Endothelial cell of umbilical vein (primary cell): ENCODE data around the gene TTF2. TPM values are rescaled to one million over a fixed set of nuclear protein-coding genes. Genes with fewer than 3 reads are reported as not detected.
A peak's percentile ranks its signal among the peaks of the same experiment; 100 is the strongest.

Experiments used
- BruUV-seq: library from RNA; stranded (reverse); fragments of 400-500 nt; replicated peaks from 2 replicates; lab custom pipeline; 2021; lab: Mats Ljungman, UMichigan
- CTCF ChIA-PET: fragments of 300-600, 350-600 bp; sonication (Branson Sonifier 250); formaldehyde crosslinking; loops from one replicate; lab custom pipeline; 2021; ENCODE audit warnings: antibody characterized with exemption, inconsistent platforms; lab: Charles Lee
- POLR2A ChIA-PET: fragments of 300-600, 350-600 bp; sonication (Branson Sonifier 250); formaldehyde crosslinking; loops from one replicate; lab custom pipeline; 2021; ENCODE audit warnings: antibody characterized with exemption, inconsistent platforms; lab: Charles Lee
- DNase-seq: peaks from one replicate; pipeline ENCODE4 v3.0.0-alpha.2; 2011; ENCODE audit warnings: low read depth, low spot score
- FAIRE-seq: peaks from 2 replicates; lab custom pipeline; 2011; peaks lifted over from hg19 to GRCh38; lab: Jason Lieb, UNC
- H2AFZ ChIP-seq: 2 replicates; pipeline ENCODE4 v1.6.0; 2012; ENCODE audit warnings: low read depth, low read length, control low read depth, inconsistent platforms
- H3K27ac ChIP-seq: 2 replicates; pipeline ENCODE4 v1.5.1; 2011; ENCODE audit warnings: low read depth, mild to moderate bottlenecking, control low read depth, low read length, moderate library complexity; ENCODE audit not compliant: insufficient read depth
- H3K27me3 ChIP-seq, 2 experiments: 2 replicates each; pipeline versions ENCODE4 v1.6.0 to v1.6.1; 2011; ENCODE audit warnings: low read length in 2 of 2, mixed read lengths in 1 of 2; ENCODE audit not compliant: control insufficient read depth in 2 of 2, insufficient read depth in 2 of 2
- H3K36me3 ChIP-seq, 2 experiments: 2 replicates in 1 of 2; 3 replicates in 1 of 2; pipeline ENCODE4 v1.5.1; 2011; ENCODE audit warnings: low read length in 2 of 2, mild to moderate bottlenecking in 1 of 2, moderate library complexity in 1 of 2; ENCODE audit not compliant: control insufficient read depth in 2 of 2, insufficient read depth in 2 of 2; ENCODE audit errors: extremely low read depth in 1 of 2
- H3K4me1 ChIP-seq: 3 replicates; pipeline ENCODE4 v1.5.1; 2011; ENCODE audit warnings: mild to moderate bottlenecking, low read length; ENCODE audit not compliant: control insufficient read depth, insufficient read depth; ENCODE audit errors: extremely low read depth
- H3K4me2 ChIP-seq: 2 replicates; pipeline ENCODE4 v1.6.1; 2011; ENCODE audit warnings: low read length, control low read depth, mixed read lengths; ENCODE audit not compliant: insufficient read depth
- H3K4me3 ChIP-seq, 3 experiments: fragments of 200-600 bp in 1 of 3; sonication (generic), shearing (Covaris generic) in 1 of 3; replicated peaks in 1 of 3; 2 replicates each; pipeline ENCODE4 v1.5.1; 2011 to 2016; ENCODE audit warnings: control low read depth in 3 of 3, low read length in 3 of 3, mild to moderate bottlenecking in 2 of 3, inconsistent platforms in 1 of 3, low read depth in 1 of 3, moderate library complexity in 1 of 3; ENCODE audit not compliant: insufficient read depth in 1 of 3
- H3K79me2 ChIP-seq: 2 replicates; pipeline ENCODE4 v1.6.0; 2012; ENCODE audit warnings: low read length, inconsistent platforms; ENCODE audit not compliant: control insufficient read depth, insufficient read depth
- H3K9ac ChIP-seq: replicated peaks from 2 replicates; pipeline ENCODE3; 2011; ENCODE audit warnings: low read length, control low read depth; ENCODE audit not compliant: insufficient read depth; ENCODE audit errors: extremely low read depth
- H3K9me1 ChIP-seq: replicated peaks from 3 replicates; pipeline ENCODE4 v1.6.0; 2011; ENCODE audit warnings: mild to moderate bottlenecking, low read length; ENCODE audit not compliant: control insufficient read depth, insufficient read depth; ENCODE audit errors: extremely low read depth
- H3K9me3 ChIP-seq: replicated peaks from 2 replicates; pipeline ENCODE4 v1.5.1; 2012; ENCODE audit warnings: low read length, inconsistent platforms; ENCODE audit not compliant: control insufficient read depth, insufficient read depth
- H4K20me1 ChIP-seq: replicated peaks from 2 replicates; pipeline ENCODE3; 2011; ENCODE audit warnings: mild to moderate bottlenecking, low read length; ENCODE audit not compliant: control insufficient read depth, insufficient read depth; ENCODE audit errors: extremely low read depth
- CTCF ChIP-seq, 2 donors: IDR thresholded peaks; 1 replicate in 1 of 2; 2 replicates in 1 of 2; pipeline ENCODE4 v1.5.1; 2011; ENCODE audit warnings: low read length in 2 of 2, mild to moderate bottlenecking in 2 of 2, moderate library complexity in 2 of 2, control low read depth in 1 of 2, inconsistent platforms in 1 of 2, low read depth in 1 of 2; ENCODE audit not compliant: insufficient read depth in 1 of 2; ENCODE audit errors: extremely low read depth in 1 of 2
- EZH2 ChIP-seq: IDR thresholded peaks from 2 replicates; pipeline ENCODE4 v1.6.1; 2012; ENCODE audit warnings: borderline replicate concordance, low read depth, mild to moderate bottlenecking, moderate library complexity, low read length, inconsistent platforms; ENCODE audit not compliant: severe bottlenecking
- FOS ChIP-seq: IDR thresholded peaks from 2 replicates; pipeline ENCODE4 v1.6.1; 2011; ENCODE audit warnings: mild to moderate bottlenecking, low read length, moderate library complexity, borderline replicate concordance; ENCODE audit not compliant: insufficient read depth
- GATA2 ChIP-seq: IDR thresholded peaks from 2 replicates; pipeline ENCODE4 v1.7.0; 2011; ENCODE audit warnings: low read depth, mild to moderate bottlenecking, moderate library complexity, mixed read lengths, low read length; ENCODE audit not compliant: insufficient read length, insufficient read depth
- JUN ChIP-seq: IDR thresholded peaks from 2 replicates; pipeline ENCODE4 v1.6.1; 2011; ENCODE audit warnings: borderline replicate concordance, low read depth; ENCODE audit not compliant: insufficient read length, insufficient read depth
- MYC ChIP-seq: IDR thresholded peaks from one replicate; pipeline ENCODE4 v1.6.1; 2011; ENCODE audit warnings: mild to moderate bottlenecking, low read depth, low read length
- POLR2A ChIP-seq: IDR thresholded peaks from 2 replicates; pipeline ENCODE4 v1.6.1; 2012; ENCODE audit warnings: low read depth, mild to moderate bottlenecking, control low read depth, low read length
- POLR2AphosphoS5 ChIP-seq: IDR thresholded peaks from 2 replicates; pipeline ENCODE4 v1.6.1; 2012; ENCODE audit warnings: low read depth, mild to moderate bottlenecking, control low read depth, low read length, moderate library complexity; ENCODE audit not compliant: insufficient read depth
- dilution Hi-C: fragments of 300-500 bp; cut with MboI; formaldehyde crosslinking; loops from one replicate; pipeline ENCODE4 v1.15.0; 2019; ENCODE audit warnings: low sequenced_read_pairs; ENCODE audit not compliant: extremely low pct_ligation_motif_present
- intact Hi-C: fragments of 100-400 bp; cut with micrococcal nuclease; formaldehyde crosslinking; loops from one replicate; pipeline ENCODE4 v1.10.0; 2022
- polyA plus RNA-seq, 4 experiments: library from polyadenylated mRNA; depleted of rRNA in 3 of 4; stranded (reverse) in 3 of 4; unstranded in 1 of 4; fragments of >200 nt; gene quantifications; 2 replicates each; pipeline versions ENCODE4 v1.2.1 to v1.2.3, GENCODE V29; 2011 to 2012; ENCODE audit warnings: missing spikeins in 1 of 4
- total RNA-seq: library from RNA; stranded (reverse); gene quantifications from 2 replicates; pipeline ENCODE4 v1.2.3, GENCODE V29; 2021
- TF ChIP-seq, protein P1 (sequence below): IDR thresholded peaks from 2 replicates; pipeline ENCODE4 v1.6.1; 2011; ENCODE audit not compliant: insufficient read depth, insufficient read length

TTF2 gene
- total and polyA plus RNA-seq, 2 donors (not counting 3 experiments of a cell fraction or from before 2014, with no cell fraction given), result 8.8 to 44.4 TPM

DNA sequence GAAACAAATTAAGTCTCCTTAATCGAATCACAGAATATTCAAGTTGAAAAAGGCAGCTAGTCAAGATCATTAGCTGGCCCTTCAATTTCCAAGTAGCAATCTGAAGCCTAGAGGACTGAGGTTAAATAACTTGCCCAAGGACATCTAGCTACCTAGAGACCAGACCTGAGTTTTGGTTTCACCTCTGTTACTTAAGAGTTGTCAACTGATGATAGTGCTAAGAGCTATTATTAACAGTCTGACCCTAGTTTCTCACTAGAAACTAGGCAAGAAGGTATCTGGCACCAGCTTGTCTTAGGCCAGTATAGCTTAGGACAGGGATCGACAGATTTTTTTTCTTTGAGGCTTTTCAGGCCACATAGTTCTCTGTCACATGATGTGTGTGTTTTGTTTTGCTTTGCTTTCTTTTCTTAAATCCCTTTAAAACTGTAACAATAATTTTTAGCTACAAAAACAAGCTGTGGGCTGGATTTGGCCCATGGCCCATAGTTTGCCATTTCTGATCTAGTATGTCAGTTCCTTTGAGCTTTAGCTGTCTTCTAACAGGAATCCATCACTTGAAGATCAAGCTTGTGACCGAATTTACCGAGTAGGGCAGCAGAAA lies 38.3 kb downstream of the TTF2 start:
- dilution Hi-C loops, result no loop called here
- POLR2A ChIA-PET, result no interaction called here

More for the DNA sequence above, 38.3 kb downstream of the TTF2 start:
- H3K79me2 ChIP-seq, result no peaks in the 10 kb centered on the region
- H3K9me3 ChIP-seq, result no peaks in the 10 kb centered on the region
- H3K4me1 ChIP-seq, result peaks cover 24% of the 10 kb centered on the region
- DNase-seq (peak; percentile 73), FAIRE-seq (no peak)
- no peaks in the 10 kb centered on the region for H4K20me1 ChIP-seq
- CTCF ChIA-PET, result interaction anchor here (0.9 to 1.7 kb wide), 6 partner anchors 21 to 524 kb away, joined by 3 to 6 read pairs (median 4); no protein-coding TSS in a partner anchor
- TF ChIP-seq POLR2AphosphoS5 (no peak), GATA2 (no peak), MYC (no peak), CTCF (IDR thresholded peaks at IDR 0.05; ENCODE audit: extremely low read depth in 1 of 2, insufficient read depth in 1 of 2, low read depth in 1 of 2, low read length in 2 of 2) (no peak), POLR2A (no peak), JUN (no peak), EZH2 (no peak), FOS (no peak)
- TF ChIP-seq, protein P1, sequence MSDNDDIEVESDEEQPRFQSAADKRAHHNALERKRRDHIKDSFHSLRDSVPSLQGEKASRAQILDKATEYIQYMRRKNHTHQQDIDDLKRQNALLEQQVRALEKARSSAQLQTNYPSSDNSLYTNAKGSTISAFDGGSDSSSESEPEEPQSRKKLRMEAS, result no peak
- H3K27ac ChIP-seq, result peak overlapping the region; percentile 24
- H3K27me3 ChIP-seq, result no peaks in the 10 kb centered on the region
- no peak overlapping the region for H3K4me3 ChIP-seq
- H3K36me3 ChIP-seq, result peaks cover 0 to 10% of the 10 kb centered on the region in 2 experiments
- no peak overlapping the region for H2AFZ ChIP-seq
- BruUV-seq, result no TSS peak
- H3K9ac ChIP-seq, result no peak overlapping the region
- no peak overlapping the region for H3K4me2 ChIP-seq
- intact Hi-C loops, result no loop called here
- H3K9me1 ChIP-seq, result no peaks in the 10 kb centered on the region
